ENCODE measurements around the gene IZUMO1. TPM values are rescaled to one million over a fixed set of nuclear protein-coding genes. Genes with fewer than 3 reads are reported as not detected.
A peak's percentile ranks its signal among the peaks of the same experiment; 100 is the strongest.

Gene IZUMO1
- total RNA-seq, 1 donor from 2014 or later, result not detected

DNA sequence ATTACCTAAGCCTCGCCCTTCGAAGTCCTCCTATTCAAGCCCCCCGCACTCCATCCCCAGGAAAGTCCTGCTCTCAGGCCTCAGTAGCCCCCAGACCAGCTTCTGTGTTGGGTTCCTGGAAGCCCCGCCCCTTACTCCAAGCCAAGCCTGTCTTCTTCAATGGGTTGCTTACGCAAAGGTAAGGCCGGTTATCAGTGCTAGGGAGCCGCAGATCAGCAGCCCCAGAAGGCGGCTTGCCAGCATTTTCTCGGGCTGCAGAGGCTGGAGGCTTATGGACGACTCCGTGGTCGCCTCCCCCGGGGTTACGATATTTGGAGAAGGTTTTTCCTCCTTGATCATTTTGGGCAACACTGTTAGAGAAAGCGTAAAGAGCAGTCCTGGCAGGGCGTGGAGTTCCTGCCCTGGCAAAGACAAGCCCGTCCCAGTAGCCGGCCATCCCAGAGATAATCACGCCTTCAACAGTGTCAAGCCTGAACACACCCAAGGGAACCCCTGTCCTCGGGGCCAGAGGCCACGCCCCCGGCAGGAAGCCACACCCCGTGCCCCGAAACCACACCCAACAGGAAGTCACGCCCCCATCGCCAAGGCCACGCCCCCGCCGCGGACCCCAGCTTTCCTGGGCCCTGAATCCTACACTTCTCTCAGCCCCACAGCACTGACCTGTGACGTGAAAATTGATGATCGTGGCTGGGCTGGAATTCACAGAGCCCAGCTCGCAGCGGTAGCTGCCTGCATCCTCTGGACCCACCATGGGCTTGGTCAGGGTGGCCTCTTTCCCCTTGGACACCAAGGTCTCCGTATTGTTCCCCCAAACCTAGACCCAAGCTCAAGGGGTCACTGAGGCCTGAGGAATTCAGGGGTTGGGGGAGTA lies 5.3 kb downstream of the IZUMO1 start:
- Histone ChIP-seq H3K4me3 (ENCODE audit: insufficient read depth, low read depth, low read length) (no peak overlapping the region), H3K27ac (ENCODE audit: low read depth, low read length) (no peak overlapping the region), H3K4me1 (ENCODE audit: insufficient read depth, low read length) (peaks cover 6% of the 10 kb centered on the region), H3K27me3 (ENCODE audit: insufficient read depth, low read length) (peaks cover 6% of the 10 kb centered on the region), H2AFZ (ENCODE audit: low read depth, low read length) (no peak overlapping the region), H3K9ac (ENCODE audit: low read length) (no peak overlapping the region), H3K36me3 (ENCODE audit: insufficient read depth, low read length) (no peaks in the 10 kb centered on the region), H4K20me1 (ENCODE audit: insufficient read depth, low read length) (no peaks in the 10 kb centered on the region), H3K9me3 (ENCODE audit: insufficient read depth, low read depth, low read length) (no peaks in the 10 kb centered on the region), H3K4me2 (ENCODE audit: low read length) (no peak overlapping the region), H3K79me2 (ENCODE audit: insufficient read depth, low read length) (no peaks in the 10 kb centered on the region)
- Mint-ChIP-seq H3K9me3 (ENCODE audit: unreplicated experiment) (peaks cover 4% of the 10 kb centered on the region), H3K27ac (ENCODE audit: unreplicated experiment) (peak overlapping the region; percentile 26), H3K36me3 (ENCODE audit: low read depth, unreplicated experiment) (no peaks in the 10 kb centered on the region), H3K4me1 (ENCODE audit: low read depth, unreplicated experiment) (peaks cover 4% of the 10 kb centered on the region), H3K27me3 (ENCODE audit: low read depth, unreplicated experiment) (peaks cover 13% of the 10 kb centered on the region), H3K4me3 (ENCODE audit: unreplicated experiment) (no peak overlapping the region)
- FAIRE-seq, result no peak
- DNase-seq (ENCODE audit: low read depth), result no peak
- TF ChIP-seq, protein P1, sequence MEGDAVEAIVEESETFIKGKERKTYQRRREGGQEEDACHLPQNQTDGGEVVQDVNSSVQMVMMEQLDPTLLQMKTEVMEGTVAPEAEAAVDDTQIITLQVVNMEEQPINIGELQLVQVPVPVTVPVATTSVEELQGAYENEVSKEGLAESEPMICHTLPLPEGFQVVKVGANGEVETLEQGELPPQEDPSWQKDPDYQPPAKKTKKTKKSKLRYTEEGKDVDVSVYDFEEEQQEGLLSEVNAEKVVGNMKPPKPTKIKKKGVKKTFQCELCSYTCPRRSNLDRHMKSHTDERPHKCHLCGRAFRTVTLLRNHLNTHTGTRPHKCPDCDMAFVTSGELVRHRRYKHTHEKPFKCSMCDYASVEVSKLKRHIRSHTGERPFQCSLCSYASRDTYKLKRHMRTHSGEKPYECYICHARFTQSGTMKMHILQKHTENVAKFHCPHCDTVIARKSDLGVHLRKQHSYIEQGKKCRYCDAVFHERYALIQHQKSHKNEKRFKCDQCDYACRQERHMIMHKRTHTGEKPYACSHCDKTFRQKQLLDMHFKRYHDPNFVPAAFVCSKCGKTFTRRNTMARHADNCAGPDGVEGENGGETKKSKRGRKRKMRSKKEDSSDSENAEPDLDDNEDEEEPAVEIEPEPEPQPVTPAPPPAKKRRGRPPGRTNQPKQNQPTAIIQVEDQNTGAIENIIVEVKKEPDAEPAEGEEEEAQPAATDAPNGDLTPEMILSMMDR (IDR thresholded peaks at IDR 0.05; ENCODE audit: insufficient read depth, low read depth, low read length), result no peak
- TF ChIP-seq EZH2 (IDR thresholded peaks at IDR 0.05; ENCODE audit: insufficient read depth, low read length), result no peak

- no peak within 1 kb of the TSS for H3K4me3 ChIP-seq (ENCODE audit: insufficient read depth, low read depth, low read length)
- no peak for DNase-seq (ENCODE audit: low read depth)
- no peak within 1 kb of the TSS for H3K9ac ChIP-seq (ENCODE audit: low read length)
- peaks cover 6% of the 10 kb centered on the region for H3K27me3 ChIP-seq (ENCODE audit: insufficient read depth, low read length)
- peaks cover 13% of the 10 kb centered on the region for H3K27me3 Mint-ChIP-seq (ENCODE audit: low read depth, unreplicated experiment)
- peak within 1 kb of the TSS; percentile 86 for H3K4me2 ChIP-seq (ENCODE audit: low read length)
- H3K4me1 Mint-ChIP-seq (ENCODE audit: low read depth, unreplicated experiment), result peaks cover 4% of the 10 kb centered on the region
- H4K20me1 ChIP-seq (ENCODE audit: insufficient read depth, low read length), result no peaks in the 10 kb centered on the region
- no peak for FAIRE-seq
- H3K9me3 Mint-ChIP-seq (ENCODE audit: unreplicated experiment), result peaks cover 4% of the 10 kb centered on the region
- H3K27ac Mint-ChIP-seq (ENCODE audit: unreplicated experiment), result peak within 1 kb of the TSS; percentile 26
- TF ChIP-seq, protein P1 (IDR thresholded peaks at IDR 0.05; ENCODE audit: insufficient read depth, low read depth, low read length), result no peak
- peak; percentile 23 for TF ChIP-seq EZH2 (IDR thresholded peaks at IDR 0.05; ENCODE audit: insufficient read depth, low read length)
- H3K36me3 ChIP-seq (ENCODE audit: insufficient read depth, low read length), result no peaks in the 10 kb centered on the region
- H3K4me1 ChIP-seq (ENCODE audit: insufficient read depth, low read length), result peaks cover 4% of the 10 kb centered on the region
- no peaks in the 10 kb centered on the region for H3K79me2 ChIP-seq (ENCODE audit: insufficient read depth, low read length)
- H3K9me3 ChIP-seq (ENCODE audit: insufficient read depth, low read depth, low read length), result no peaks in the 10 kb centered on the region
- no peak within 1 kb of the TSS for H3K27ac ChIP-seq (ENCODE audit: low read depth, low read length)
- no peaks in the 10 kb centered on the region for H3K36me3 Mint-ChIP-seq (ENCODE audit: low read depth, unreplicated experiment)
- no peak within 1 kb of the TSS for H3K4me3 Mint-ChIP-seq (ENCODE audit: unreplicated experiment)
- H2AFZ ChIP-seq (ENCODE audit: low read depth, low read length), result peak within 1 kb of the TSS; percentile 69
Observed at GRCh38 chr19:48740164-48740972, 6.3 kb downstream of the IZUMO1 start, which contains the start of gene RASIP1. Gene RASIP1 (minus strand): TSS chr19:48740610. CDS start chr19:48740282, 328 bp downstream.

Measured in astrocyte (in vitro differentiated cells and primary cell).